SK-N-SH (cell line): ENCODE results near the gene DOCK10. TPM values are rescaled to one million over a fixed set of nuclear protein-coding genes. Genes with fewer than 3 reads are reported as not detected.

Source experiments
- CTCF ChIA-PET: fragments of 300-600, 350-600 bp; formaldehyde crosslinking; extraction: SDS; loops from one replicate; lab custom pipeline; 2021; lab: Yijun Ruan, JAX
- POLR2A ChIA-PET: fragments of 350-600 bp; sonication (Branson Sonifier 250); formaldehyde crosslinking; extraction: SDS; loops from one replicate; lab custom pipeline; 2020; ENCODE audit warnings: antibody characterized with exemption, inconsistent platforms; lab: Yijun Ruan, JAX
- DNase-seq: peaks from one replicate; pipeline ENCODE4 v3.0.0; 2012
- H2AFZ ChIP-seq: fragments of 200-600 bp; sonication (generic); 2 replicates; pipeline ENCODE4 v1.8.1; 2016; ENCODE audit warnings: antibody characterized with exemption, mild to moderate bottlenecking, low read depth
- H3F3A ChIP-seq: fragments of 200-600 bp; sonication (generic); replicated peaks from 2 replicates; pipeline ENCODE3; 2016; ENCODE audit warnings: antibody characterized with exemption, mild to moderate bottlenecking; ENCODE audit not compliant: insufficient read depth
- H3K27ac ChIP-seq, 2 experiments: fragments of 200-500 bp in 1 of 2; fragments of 200-600 bp in 1 of 2; sonication (Bioruptor generic) in 1 of 2; sonication (generic), shearing (Covaris generic) in 1 of 2; 2 replicates each; pipeline versions ENCODE4 v1.5.1 to v1.6.1; 2014 to 2016; ENCODE audit warnings: low read depth in 2 of 2, inconsistent platforms in 1 of 2, low read length in 1 of 2, mild to moderate bottlenecking in 1 of 2, mixed read lengths in 1 of 2
- H3K27me3 ChIP-seq: fragments of 200-600 bp; sonication (generic), shearing (Covaris generic); 2 replicates; pipeline ENCODE4 v1.6.1; 2016; ENCODE audit warnings: mixed run types; ENCODE audit not compliant: insufficient read depth
- H3K36me3 ChIP-seq, 2 experiments: fragments of 200-500 bp in 1 of 2; fragments of 200-600 bp in 1 of 2; sonication (Bioruptor generic) in 1 of 2; sonication (generic) in 1 of 2; replicated peaks in 1 of 2; 2 replicates each; pipeline versions ENCODE3 to v1.5.1; 2014 to 2016; ENCODE audit warnings: low read length in 1 of 2, mild to moderate bottlenecking in 1 of 2; ENCODE audit not compliant: insufficient read depth in 2 of 2, control insufficient read depth in 1 of 2
- H3K4me1 ChIP-seq, 2 experiments: fragments of 200-500 bp in 1 of 2; fragments of 200-600 bp in 1 of 2; sonication (Bioruptor generic) in 1 of 2; sonication (generic), shearing (Covaris generic) in 1 of 2; 2 replicates each; pipeline versions ENCODE4 v1.5.1 to v1.6.1; 2014 to 2016; ENCODE audit warnings: low read depth in 1 of 2, low read length in 1 of 2, mixed run types in 1 of 2; ENCODE audit not compliant: insufficient read depth in 2 of 2, control insufficient read depth in 1 of 2
- H3K4me2 ChIP-seq: fragments of 200-600 bp; sonication (generic), shearing (Covaris generic); 2 replicates; pipeline ENCODE4 v1.6.1; 2017; ENCODE audit warnings: mixed run types
- H3K4me3 ChIP-seq, 2 experiments: fragments of 200-500 bp in 1 of 2; fragments of 200-600 bp in 1 of 2; sonication (Bioruptor generic) in 1 of 2; sonication (generic), shearing (Covaris generic) in 1 of 2; 2 replicates each; pipeline versions ENCODE4 v1.5.1 to v1.8.1; 2014 to 2016; ENCODE audit warnings: low read depth in 2 of 2, inconsistent platforms in 1 of 2, low read length in 1 of 2, mild to moderate bottlenecking in 1 of 2, mixed read lengths in 1 of 2, moderate library complexity in 1 of 2
- H3K79me2 ChIP-seq: fragments of 200-600 bp; sonication (generic); 2 replicates; pipeline ENCODE4 v1.8.1; 2017; ENCODE audit warnings: mild to moderate bottlenecking; ENCODE audit not compliant: insufficient read depth
- H3K9ac ChIP-seq: fragments of 200-600 bp; sonication (generic); 2 replicates; pipeline ENCODE4 v1.6.1; 2017; ENCODE audit warnings: mixed run types
- H3K9me2 ChIP-seq: fragments of 200-600 bp; sonication (generic); 2 replicates; pipeline ENCODE4 v1.6.1; 2017; ENCODE audit warnings: mixed run types
- H3K9me3 ChIP-seq: fragments of 200-600 bp; sonication (generic); 2 replicates; pipeline ENCODE4 v1.6.1; 2017; ENCODE audit warnings: mixed run types, mild to moderate bottlenecking, moderate library complexity
- H4K20me1 ChIP-seq: fragments of 200-600 bp; sonication (generic); 2 replicates; pipeline ENCODE4 v1.6.1; 2017; ENCODE audit warnings: mild to moderate bottlenecking, mixed run types; ENCODE audit not compliant: insufficient read depth
- EP300 ChIP-seq, 2 experiments: IDR thresholded peaks; 2 replicates each; pipeline versions ENCODE4 v1.4.0 to v1.6.1; 2012; ENCODE audit warnings: borderline replicate concordance in 1 of 2, low read depth in 1 of 2, low read length in 1 of 2
- EZH2phosphoT487 ChIP-seq: fragments of 200-600 bp; sonication (generic); IDR thresholded peaks from 2 replicates; pipeline ENCODE4 v1.6.1; 2017; ENCODE audit warnings: low read depth, mixed run types, mild to moderate bottlenecking, antibody characterized with exemption, moderate library complexity, borderline replicate concordance
- FOXJ3 ChIP-seq: sonication (generic); formaldehyde crosslinking; IDR thresholded peaks from 2 replicates; pipeline ENCODE4 v1.5.1; 2020; ENCODE audit warnings: mild to moderate bottlenecking, missing genetic modification reagents
- GABPA ChIP-seq: IDR thresholded peaks from 2 replicates; pipeline ENCODE4 v1.4.0; 2012; ENCODE audit warnings: low read depth, mild to moderate bottlenecking
- GATA2 ChIP-seq: sonication (generic); formaldehyde crosslinking; IDR thresholded peaks from 2 replicates; pipeline ENCODE4 v1.5.0; 2020; ENCODE audit warnings: mild to moderate bottlenecking, missing genetic modification reagents
- IRF3 ChIP-seq: fragments of 150-350 bp; IDR thresholded peaks from 2 replicates; pipeline ENCODE4 v1.6.1; 2016; ENCODE audit warnings: mild to moderate bottlenecking, low read depth, low read length
- JUND ChIP-seq: IDR thresholded peaks from 2 replicates; pipeline ENCODE4 v1.4.0; 2012
- MAX ChIP-seq: IDR thresholded peaks from 2 replicates; pipeline ENCODE4 v1.4.0; 2012; ENCODE audit warnings: low read depth
- NRF1 ChIP-seq: IDR thresholded peaks from 2 replicates; pipeline ENCODE4 v1.6.1; 2012; ENCODE audit warnings: low read depth, mild to moderate bottlenecking, low read length
- PBX3 ChIP-seq: IDR thresholded peaks from 2 replicates; pipeline ENCODE4; 2012
- POLR2AphosphoS5 ChIP-seq: IDR thresholded peaks from 2 replicates; pipeline ENCODE4 v1.6.1; 2012; ENCODE audit warnings: low read depth, low read length
- REST ChIP-seq: IDR thresholded peaks from 2 replicates; pipeline ENCODE4 v1.6.1; 2012; ENCODE audit warnings: mild to moderate bottlenecking, low read depth, low read length, moderate library complexity
- RFX5 ChIP-seq: IDR thresholded peaks from 2 replicates; pipeline ENCODE4 v1.6.1; 2012; ENCODE audit warnings: mild to moderate bottlenecking, improper control_type of control experiment, low read length
- SMC3 ChIP-seq: IDR thresholded peaks from 2 replicates; pipeline ENCODE4 v1.6.1; 2012; ENCODE audit warnings: low read depth, low read length, improper control_type of control experiment
- TCF12 ChIP-seq: IDR thresholded peaks from 2 replicates; pipeline ENCODE4 v1.4.0; 2012
- TEAD4 ChIP-seq: IDR thresholded peaks from 2 replicates; pipeline ENCODE4 v1.4.0; 2012; ENCODE audit warnings: mild to moderate bottlenecking, borderline replicate concordance; ENCODE audit not compliant: insufficient read depth
- YY1 ChIP-seq: IDR thresholded peaks from 2 replicates; pipeline ENCODE4 v1.4.0; 2012; ENCODE audit warnings: low read depth, mild to moderate bottlenecking
- WGBS: methylation state at CpG from one replicate; pipeline ENCODE4 v1.1.6; 2017; ENCODE audit warnings: low lambda C conversion rate; 5-methylcytosine and 5-hydroxymethylcytosine counted together
- polyA plus RNA-seq, 3 experiments: library from polyadenylated mRNA; depleted of rRNA; stranded (reverse); fragments of >200 nt; gene quantifications; 2 replicates each; pipeline ENCODE4 v1.2.3, GENCODE V29; 2012
- TF ChIP-seq, protein P1 (sequence below): IDR thresholded peaks from 2 replicates; pipeline ENCODE4 v1.4.0; 2012; ENCODE audit warnings: low read depth, borderline replicate concordance

The DOCK10 gene
- polyA plus RNA-seq, 1 of the 3 experiments (the other 2 are of a cell fraction) = 24.1 TPM

DNA sequence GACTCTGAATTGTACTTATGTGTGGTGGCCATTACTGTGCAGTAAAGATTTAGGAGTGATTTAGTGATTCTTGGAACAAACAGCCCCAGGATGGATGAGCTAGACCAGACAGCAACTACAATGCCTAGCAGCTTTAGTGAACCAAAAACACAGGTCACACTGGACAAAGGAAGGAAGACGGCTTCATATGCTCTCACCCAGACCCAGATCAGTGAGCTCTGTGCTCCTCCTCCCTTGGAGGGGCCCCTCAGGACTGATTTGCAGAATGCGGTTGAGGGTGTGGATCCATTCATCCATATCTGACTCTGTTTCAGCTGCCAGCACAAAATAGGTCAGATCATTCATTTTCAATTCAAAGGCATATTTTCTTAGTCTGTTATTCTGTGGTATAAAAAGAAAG is 166.4 kb downstream of the DOCK10 start (continued):
- TF ChIP-seq, protein P1, sequence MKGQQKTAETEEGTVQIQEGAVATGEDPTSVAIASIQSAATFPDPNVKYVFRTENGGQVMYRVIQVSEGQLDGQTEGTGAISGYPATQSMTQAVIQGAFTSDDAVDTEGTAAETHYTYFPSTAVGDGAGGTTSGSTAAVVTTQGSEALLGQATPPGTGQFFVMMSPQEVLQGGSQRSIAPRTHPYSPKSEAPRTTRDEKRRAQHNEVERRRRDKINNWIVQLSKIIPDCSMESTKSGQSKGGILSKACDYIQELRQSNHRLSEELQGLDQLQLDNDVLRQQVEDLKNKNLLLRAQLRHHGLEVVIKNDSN = no peak
- no peak for TF ChIP-seq REST
- TF ChIP-seq TEAD4 = no peak
- TF ChIP-seq TCF12 = no peak
- TF ChIP-seq GABPA = no peak
- no peak for TF ChIP-seq NRF1
- no peak for TF ChIP-seq IRF3
- TF ChIP-seq EP300 (IDR thresholded peaks at IDR 0.05; ENCODE audit: borderline replicate concordance in 1 of 2, low read depth in 1 of 2, low read length in 1 of 2) = no peak
- TF ChIP-seq FOXJ3 (CRISPR knock-in tag) = no peak
- TF ChIP-seq GATA2 (CRISPR knock-in tag) = no peak
- no peak for TF ChIP-seq POLR2AphosphoS5

- no peaks in the 10 kb centered on the region for H3K9me3 ChIP-seq
- peaks cover 20 to 83% of the 10 kb centered on the region in 2 experiments for H3K36me3 ChIP-seq
- CTCF ChIA-PET = interaction anchor here (1.0 kb wide), 1 partner anchor 107 kb away, joined by 3 read pairs; no protein-coding TSS in a partner anchor
Measured at GRCh38 chr2:224875153-224875552, 167.1 kb downstream of the DOCK10 start.

More at GRCh38 chr2:224875153-224875552, 167.1 kb downstream of the DOCK10 start:
- Histone ChIP-seq H3K9me2 (no peaks in the 10 kb centered on the region), H3F3A (no peaks in the 10 kb centered on the region), H3K9ac (no peak overlapping the region), H3K4me2 (no peak overlapping the region), H4K20me1 (no peaks in the 10 kb centered on the region), H3K27me3 (no peaks in the 10 kb centered on the region), H3K4me3 (no peak overlapping the region), H3K27ac (no peak overlapping the region), H2AFZ (no peak overlapping the region), H3K4me1 (no peaks in the 10 kb centered on the region), H3K79me2 (no peaks in the 10 kb centered on the region)
- POLR2A ChIA-PET = no interaction called here
- no peak for TF ChIP-seq SMC3
- TF ChIP-seq, protein P1 = no peak
- TF ChIP-seq TEAD4 = no peak
- no peak for TF ChIP-seq GATA2 (CRISPR knock-in tag)
- no peak for TF ChIP-seq REST
- TF ChIP-seq RFX5 = no peak
- no peak for TF ChIP-seq PBX3
- no peak for TF ChIP-seq GABPA
- TF ChIP-seq YY1 = no peak
- TF ChIP-seq MAX = no peak
- TF ChIP-seq JUND = no peak
- TF ChIP-seq EZH2phosphoT487 = no peak
- DNase-seq = no peak
- 95% methylated on average over 1 of the region's 1 CpG for WGBS
